NOMO-1 treated with dmso at 0.1 percent for 144 hours (cell line): ENCODE measurements around the gene KRT9.
"Not testable (repeated sequence)": the region's sequence is repeated elsewhere in the genome, so short reads cannot be mapped to it uniquely, and the experiment has no call there.

Experiments
- DNase-seq: peaks from one replicate; lab custom pipeline; 2025; ENCODE audit not compliant: unreplicated experiment; lab: John Stamatoyannopoulos, UW

The KRT9 gene

GRCh38 chr17:41547378-41547841 is 24.4 kb downstream of the KRT9 start:
- no peak for DNase-seq

GRCh38 chr17:41546819-41547218 is 25.0 kb downstream of the KRT9 start:
- DNase-seq = no peak

DNA sequence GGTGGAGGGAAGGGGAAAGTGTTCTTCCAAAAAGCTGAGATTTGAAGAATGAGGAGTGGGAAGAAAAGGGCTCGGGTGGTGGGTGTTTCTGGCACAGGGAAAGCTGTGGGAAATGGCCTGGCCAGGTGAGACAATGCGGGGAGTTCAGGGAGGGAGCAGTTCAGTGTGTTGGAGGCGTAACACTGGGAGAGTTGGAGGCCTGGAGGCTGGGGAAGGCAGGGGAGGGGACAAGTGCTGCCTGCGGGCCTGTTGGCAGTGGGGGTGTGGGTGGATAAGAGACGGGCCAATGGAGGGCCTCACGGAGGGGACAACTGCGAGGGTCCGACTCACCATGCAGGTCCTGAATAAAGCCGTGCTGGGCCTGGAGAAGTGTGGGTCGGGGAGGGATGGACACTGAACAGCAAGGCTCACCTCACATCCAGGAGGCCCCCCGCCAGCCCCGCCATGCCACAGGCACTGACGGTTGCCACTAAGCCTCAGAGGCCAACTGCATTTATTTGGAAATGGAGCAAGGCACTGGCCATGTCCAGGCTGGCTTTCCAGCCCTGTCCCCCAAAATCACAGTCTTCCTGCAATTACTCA is 25.9 kb downstream of the KRT9 start:
- no peak for DNase-seq

DNA sequence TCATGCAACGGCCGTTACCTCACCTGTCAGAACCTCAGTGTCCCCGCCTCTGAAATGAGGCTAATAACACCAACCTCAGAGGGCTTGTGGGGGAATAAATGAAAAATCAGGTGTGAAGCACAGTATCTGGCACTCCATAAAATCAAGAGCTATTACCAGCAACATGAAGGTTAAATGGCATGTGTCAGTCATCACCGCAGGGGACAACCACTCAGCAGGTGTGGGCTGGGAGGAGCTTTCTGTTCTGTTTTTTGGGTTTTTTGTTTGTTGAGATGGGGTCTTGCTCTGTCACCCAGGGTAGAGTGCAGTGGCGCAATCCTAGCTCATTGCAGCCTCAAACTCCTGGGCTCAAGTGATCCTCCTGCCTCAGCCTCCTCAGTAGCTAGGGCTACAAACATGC is 26.9 kb downstream of the KRT9 start:
- no peak for DNase-seq

- no peak for DNase-seq
These were observed 27.4 kb downstream of the KRT9 start for GRCh38 chr17:41544491-41544892.

GRCh38 chr17:41542786-41543185 is 29.1 kb downstream of the KRT9 start:
- not testable (repeated sequence) for DNase-seq

DNA sequence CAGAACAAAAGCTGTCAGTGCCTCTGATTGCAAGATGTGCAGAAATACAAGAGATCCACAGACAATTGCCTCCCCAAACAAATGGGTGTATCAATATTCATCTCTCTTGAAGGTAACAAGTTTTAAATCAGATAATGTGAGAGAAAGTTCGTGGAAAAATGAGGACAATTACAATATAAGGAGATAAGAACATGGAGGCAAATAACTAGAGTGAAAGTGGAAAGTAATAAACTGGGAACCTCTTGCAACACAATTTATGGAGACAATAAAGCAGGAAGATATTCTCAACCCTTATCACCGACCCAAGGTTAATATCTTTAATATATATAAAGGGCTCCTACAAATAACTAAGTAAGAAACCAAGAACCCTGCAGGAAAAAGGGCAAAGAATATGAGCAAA is 29.5 kb downstream of the KRT9 start:
- DNase-seq = no peak

DNA sequence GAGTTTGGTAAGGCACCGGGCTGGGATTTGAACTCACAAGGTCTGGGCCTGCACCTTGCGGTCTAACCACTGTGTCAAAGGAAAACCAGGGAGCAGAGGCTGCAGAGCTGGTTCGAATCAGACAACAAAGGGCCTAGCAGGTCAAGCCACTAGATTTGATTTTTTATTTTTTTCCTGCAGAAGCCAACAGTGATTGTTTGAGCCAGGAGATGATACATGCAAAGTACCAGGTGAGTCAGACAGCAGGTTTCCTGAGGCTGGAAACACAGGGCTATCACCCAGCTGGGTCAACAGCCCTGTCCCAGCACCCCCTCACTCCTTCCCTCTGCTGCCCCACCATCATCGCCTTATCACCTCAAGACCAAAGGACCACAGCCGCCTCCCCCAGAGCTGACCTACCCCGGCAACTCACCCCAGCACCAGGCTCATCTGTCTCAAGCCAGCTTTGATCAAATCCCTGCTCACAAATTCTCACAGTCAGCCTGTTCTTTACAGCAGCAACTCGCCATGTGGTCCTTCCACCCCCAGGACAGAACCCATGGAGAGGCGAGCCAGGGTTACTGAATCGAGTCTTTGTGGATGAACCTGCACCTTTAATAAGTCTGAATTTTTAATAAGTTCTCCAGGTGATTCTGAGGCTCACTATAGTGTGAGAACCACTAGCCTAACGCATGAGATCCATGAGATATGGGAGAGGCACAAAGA is 30.8 kb downstream of the KRT9 start:
- DNase-seq = no peak

DNA sequence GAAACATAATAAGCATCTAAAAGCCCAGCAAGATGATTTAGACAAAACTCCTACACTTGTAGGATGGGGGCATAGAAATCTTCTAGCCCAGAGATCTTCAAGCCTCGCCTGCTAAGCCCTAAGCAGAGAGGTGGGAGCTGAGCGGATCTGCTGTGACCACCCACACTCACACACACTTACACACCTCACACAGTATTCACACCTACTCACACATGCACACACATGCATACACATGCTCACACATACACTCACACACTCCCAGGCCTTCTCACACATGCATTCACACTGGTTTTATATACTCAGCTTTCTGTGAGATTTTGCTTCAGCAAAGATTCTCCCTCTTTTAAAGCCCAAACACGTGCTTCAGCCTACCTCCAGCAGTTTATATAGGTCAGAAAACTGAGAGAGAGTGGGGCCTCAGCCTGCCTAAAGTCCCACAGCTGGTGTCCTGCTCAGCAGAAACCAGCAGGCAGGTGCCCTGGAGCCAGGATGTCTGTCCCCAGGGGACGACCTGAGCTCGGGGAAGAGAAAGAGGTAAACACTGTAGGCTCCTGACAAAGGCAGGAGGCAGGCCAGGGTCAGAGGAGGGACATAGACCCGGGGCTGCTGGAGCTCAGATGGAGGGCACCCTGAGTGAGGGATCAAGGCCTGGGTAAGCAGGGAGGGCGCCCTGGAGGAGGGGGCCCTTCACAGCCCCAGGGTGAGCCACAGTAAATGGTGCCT is 31.7 kb downstream of the KRT9 start:
- no peak for DNase-seq

- DNase-seq = no peak
These were observed 32.8 kb downstream of the KRT9 start for GRCh38 chr17:41539071-41539492.

GRCh38 chr17:41538565-41538991 is 33.3 kb downstream of the KRT9 start:
- no peak for DNase-seq

DNA sequence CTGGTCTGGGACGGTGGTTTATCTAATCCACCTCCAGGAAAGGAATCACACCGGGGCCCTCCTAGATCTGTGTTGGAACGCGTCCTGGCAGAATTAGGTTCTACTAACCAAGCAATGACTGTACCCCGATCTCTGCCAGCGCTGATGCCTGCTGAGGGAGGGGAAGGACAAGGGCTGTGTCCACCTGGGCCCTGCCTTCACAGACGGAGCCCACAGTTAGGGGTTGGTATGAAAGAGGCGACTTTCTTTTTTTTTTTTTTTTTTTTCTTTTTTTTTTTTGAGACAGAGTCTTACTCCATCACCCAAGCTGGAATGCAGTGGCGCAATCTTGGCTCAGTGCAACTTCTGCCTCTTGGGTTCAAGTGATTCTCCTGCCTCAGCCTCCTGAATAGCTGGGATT is 33.9 kb downstream of the KRT9 start:
- DNase-seq = no peak

- DNase-seq = no peak
These were observed 34.3 kb downstream of the KRT9 start for GRCh38 chr17:41537614-41537954.

DNA sequence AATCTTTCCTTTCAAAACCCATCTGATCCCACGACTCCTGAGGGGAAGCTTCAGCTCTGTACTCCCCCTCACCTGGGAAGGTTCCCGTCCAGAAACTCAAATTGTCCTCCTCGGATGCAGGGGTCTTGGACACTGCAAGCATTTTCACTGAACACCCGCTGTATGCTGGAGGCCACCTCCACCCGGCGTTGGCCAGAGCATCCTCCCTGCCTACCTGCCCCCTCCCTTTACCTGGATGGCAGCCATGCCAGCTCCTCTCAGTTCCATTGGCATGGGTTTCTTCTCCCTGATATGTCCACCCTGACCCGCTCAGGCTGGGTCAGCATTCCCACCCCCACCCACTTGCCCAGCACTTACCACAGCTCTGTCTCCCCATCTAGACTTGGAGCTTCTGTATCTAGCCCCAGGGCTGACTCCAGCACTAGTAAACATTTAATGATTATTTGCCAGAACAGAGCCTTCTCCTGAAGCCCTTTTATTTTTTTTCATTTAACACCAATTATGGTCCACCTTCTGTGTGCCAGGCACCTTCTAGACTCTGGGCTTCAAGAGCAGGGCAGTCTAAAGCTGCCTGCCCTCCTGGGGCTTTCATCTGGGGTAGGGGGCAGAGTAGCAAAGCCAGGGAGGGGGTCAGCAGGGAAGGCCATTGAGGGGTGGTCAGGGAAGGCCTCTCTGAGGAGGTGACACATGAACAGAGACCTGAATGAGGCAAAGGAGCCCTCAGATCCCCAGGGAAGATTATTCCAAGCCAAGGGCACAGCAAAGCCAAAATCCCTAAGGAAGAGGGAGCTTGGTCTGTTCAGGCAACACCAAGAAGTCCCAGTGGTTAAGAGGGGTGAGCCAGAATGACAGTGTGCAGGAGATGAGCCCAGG is 34.9 kb downstream of the KRT9 start:
- DNase-seq = no peak

GRCh38 chr17:41535764-41536481 is 35.9 kb downstream of the KRT9 start:
- no peak for DNase-seq

GRCh38 chr17:41534899-41535546 is 36.8 kb downstream of the KRT9 start:
- DNase-seq = no peak

- DNase-seq = no peak
These were observed 38.2 kb downstream of the KRT9 start for GRCh38 chr17:41533613-41534012.

DNA sequence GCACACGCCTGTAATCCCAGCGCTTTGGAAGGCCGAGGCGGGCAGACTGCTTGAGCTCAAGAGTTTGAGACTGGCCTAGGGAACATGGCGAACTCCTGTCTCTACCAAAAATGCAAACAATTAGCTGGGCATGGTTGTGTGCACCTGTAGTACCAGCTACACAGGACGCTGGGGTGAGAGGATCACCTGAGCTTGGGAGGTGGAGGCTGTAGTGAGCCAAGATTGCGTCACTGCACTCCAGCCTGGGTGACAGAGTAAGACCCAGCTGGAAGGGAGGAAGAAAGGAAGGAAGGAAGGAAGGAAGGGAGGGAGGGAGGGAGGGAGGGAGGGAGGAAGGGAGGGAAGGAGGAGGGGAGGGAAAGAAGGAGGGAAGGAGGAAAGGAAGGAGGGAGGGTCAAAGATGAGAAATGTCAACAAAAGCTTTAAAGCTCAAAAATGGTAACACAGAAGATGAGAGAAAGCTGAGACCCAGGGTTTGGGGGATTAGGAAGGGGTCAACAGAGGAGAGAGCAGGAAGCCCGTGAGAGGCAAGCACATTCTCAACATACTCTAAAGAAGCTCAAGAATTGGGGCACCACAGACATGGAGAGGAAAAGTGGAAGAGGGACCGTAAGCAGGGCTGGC is 38.8 kb downstream of the KRT9 start:
- DNase-seq = no peak

- DNase-seq = no peak
These were observed 39.9 kb downstream of the KRT9 start for GRCh38 chr17:41531993-41532392.
